Osteocyte (in vitro differentiated cells): ENCODE measurements around the gene ERI2. TPM values are rescaled to one million over a fixed set of nuclear protein-coding genes. Genes with fewer than 3 reads are reported as not detected.

Experiments used
- DNase-seq: peaks from one replicate; pipeline ENCODE4 v3.0.0; 2021; ENCODE audit warnings: mixed read lengths; ENCODE audit not compliant: unreplicated experiment; ENCODE audit errors: extremely low spot score
- H3K27ac Mint-ChIP-seq: one replicate; pipeline ENCODE4 v1.8.0; 2021; ENCODE audit warnings: mild to moderate bottlenecking, mixed read lengths; ENCODE audit not compliant: unreplicated experiment
- H3K27me3 Mint-ChIP-seq: one replicate; pipeline ENCODE4 v1.8.0; 2021; ENCODE audit warnings: mixed read lengths; ENCODE audit not compliant: unreplicated experiment
- H3K36me3 Mint-ChIP-seq: one replicate; pipeline ENCODE4 v1.8.0; 2021; ENCODE audit warnings: mixed read lengths; ENCODE audit not compliant: unreplicated experiment
- H3K4me1 Mint-ChIP-seq: one replicate; pipeline ENCODE4 v1.8.0; 2021; ENCODE audit warnings: mixed read lengths; ENCODE audit not compliant: unreplicated experiment
- H3K4me3 Mint-ChIP-seq: one replicate; pipeline ENCODE4 v1.8.0; 2021; ENCODE audit warnings: mild to moderate bottlenecking, moderate library complexity, mixed read lengths; ENCODE audit not compliant: unreplicated experiment
- H3K9me3 Mint-ChIP-seq: one replicate; pipeline ENCODE4 v1.8.0; 2021; ENCODE audit warnings: mixed read lengths; ENCODE audit not compliant: unreplicated experiment
- total RNA-seq: library from RNA; stranded (reverse); gene quantifications from 2 replicates; pipeline ENCODE4 v1.2.1, GENCODE V29; 2021
- TF ChIP-seq, protein P1 (sequence below): fragments of 200-600 bp; sonication (generic); IDR thresholded peaks from 2 replicates; pipeline ENCODE4 v1.5.0; 2021; ENCODE audit warnings: antibody characterized with exemption, mild to moderate bottlenecking, moderate library complexity

ERI2 gene
- total RNA-seq, 1 donor from 2014 or later = 16.6 TPM

DNA sequence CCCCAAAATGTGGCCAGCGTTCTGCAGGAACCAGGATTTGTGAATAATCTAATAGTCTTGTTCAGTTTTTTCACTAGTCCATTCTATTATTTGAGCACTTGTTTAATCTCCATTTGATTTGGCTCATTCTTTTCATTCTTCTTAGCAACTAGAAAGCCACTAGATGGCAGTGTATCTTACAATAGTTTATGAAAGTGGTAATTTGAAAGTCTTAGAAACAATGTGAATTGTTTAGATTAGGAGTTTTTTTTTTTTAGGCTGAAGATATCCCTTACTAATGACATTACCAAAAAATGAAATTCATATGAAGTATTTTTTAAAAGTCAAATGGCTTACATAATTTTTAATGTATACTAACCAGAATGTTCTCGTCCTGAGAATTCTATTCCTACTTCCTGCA, 6.7 kb downstream of the ERI2 start:
- DNase-seq = no peak
- H3K4me1 Mint-ChIP-seq = peaks cover 2% of the 10 kb centered on the region

DNA sequence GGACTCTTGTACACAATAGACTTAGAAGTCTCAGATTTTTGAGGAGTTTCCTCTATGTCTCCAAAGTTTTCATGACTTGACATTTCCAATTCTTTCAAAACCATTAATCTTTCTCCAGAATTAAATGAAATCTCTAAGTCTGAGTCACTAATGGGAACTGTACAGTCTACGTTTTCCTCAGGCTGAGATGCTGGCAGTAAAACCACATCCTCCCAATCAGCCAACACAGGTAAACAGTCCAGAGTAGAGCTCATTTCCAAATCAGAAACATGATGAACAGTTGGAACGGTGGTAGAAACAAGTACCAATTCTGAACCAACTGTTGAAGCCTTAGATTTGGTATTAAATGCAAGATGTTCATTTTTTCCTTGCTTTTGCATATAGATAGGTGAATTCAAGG, 7.9 kb downstream of the ERI2 start:
- Mint-ChIP-seq H3K4me1 (peaks cover 2% of the 10 kb centered on the region), H3K36me3 (peaks cover 14% of the 10 kb centered on the region), H3K9me3 (no peaks in the 10 kb centered on the region), H3K27ac (no peak overlapping the region), H3K27me3 (no peaks in the 10 kb centered on the region), H3K4me3 (no peak overlapping the region)
- no peak for DNase-seq
- TF ChIP-seq, protein P1, sequence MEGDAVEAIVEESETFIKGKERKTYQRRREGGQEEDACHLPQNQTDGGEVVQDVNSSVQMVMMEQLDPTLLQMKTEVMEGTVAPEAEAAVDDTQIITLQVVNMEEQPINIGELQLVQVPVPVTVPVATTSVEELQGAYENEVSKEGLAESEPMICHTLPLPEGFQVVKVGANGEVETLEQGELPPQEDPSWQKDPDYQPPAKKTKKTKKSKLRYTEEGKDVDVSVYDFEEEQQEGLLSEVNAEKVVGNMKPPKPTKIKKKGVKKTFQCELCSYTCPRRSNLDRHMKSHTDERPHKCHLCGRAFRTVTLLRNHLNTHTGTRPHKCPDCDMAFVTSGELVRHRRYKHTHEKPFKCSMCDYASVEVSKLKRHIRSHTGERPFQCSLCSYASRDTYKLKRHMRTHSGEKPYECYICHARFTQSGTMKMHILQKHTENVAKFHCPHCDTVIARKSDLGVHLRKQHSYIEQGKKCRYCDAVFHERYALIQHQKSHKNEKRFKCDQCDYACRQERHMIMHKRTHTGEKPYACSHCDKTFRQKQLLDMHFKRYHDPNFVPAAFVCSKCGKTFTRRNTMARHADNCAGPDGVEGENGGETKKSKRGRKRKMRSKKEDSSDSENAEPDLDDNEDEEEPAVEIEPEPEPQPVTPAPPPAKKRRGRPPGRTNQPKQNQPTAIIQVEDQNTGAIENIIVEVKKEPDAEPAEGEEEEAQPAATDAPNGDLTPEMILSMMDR = no peak

More for the DNA sequence above, 6.7 kb downstream of the ERI2 start:
- no peaks in the 10 kb centered on the region for H3K9me3 Mint-ChIP-seq
- H3K4me3 Mint-ChIP-seq = no peak overlapping the region
- peaks cover 14% of the 10 kb centered on the region for H3K36me3 Mint-ChIP-seq
- no peak overlapping the region for H3K27ac Mint-ChIP-seq
- H3K27me3 Mint-ChIP-seq = no peaks in the 10 kb centered on the region
- TF ChIP-seq, protein P1 = peak; percentile 62

DNA sequence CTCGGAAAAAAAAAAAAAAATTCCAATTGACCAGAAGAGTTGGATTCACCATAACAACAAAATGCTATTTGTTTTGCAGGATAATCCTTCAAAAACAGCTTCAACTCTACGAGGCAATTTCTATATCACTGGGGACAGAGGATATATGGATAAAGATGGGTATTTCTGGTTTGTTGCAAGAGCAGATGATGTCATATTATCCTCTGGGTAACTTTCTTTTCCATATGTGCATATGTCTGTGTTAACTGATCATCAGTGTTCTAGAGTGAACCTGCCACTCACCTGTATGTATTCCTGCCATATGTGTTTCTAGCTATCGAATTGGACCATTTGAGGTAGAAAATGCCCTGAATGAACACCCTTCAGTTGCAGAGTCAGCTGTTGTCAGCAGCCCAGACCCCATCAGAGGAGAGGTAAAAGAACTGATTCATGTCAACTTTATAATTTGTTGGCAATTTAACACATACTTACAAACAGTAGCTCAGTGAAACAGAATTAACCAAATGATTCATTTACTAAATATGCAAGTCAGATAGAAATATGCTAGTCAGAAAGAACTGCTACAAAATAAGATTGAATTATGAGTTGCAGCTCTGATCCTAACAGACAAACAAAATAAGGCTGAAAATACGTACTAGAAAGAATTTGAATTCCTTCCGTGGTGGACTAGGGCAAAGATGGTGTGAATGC, 14.2 kb downstream of the ERI2 start:
- Mint-ChIP-seq H3K9me3 (no peaks in the 10 kb centered on the region), H3K36me3 (peaks cover 4% of the 10 kb centered on the region), H3K27me3 (no peaks in the 10 kb centered on the region), H3K4me1 (no peaks in the 10 kb centered on the region), H3K4me3 (no peak overlapping the region), H3K27ac (no peak overlapping the region)
- TF ChIP-seq, protein P1 = no peak
- DNase-seq = no peak

DNA sequence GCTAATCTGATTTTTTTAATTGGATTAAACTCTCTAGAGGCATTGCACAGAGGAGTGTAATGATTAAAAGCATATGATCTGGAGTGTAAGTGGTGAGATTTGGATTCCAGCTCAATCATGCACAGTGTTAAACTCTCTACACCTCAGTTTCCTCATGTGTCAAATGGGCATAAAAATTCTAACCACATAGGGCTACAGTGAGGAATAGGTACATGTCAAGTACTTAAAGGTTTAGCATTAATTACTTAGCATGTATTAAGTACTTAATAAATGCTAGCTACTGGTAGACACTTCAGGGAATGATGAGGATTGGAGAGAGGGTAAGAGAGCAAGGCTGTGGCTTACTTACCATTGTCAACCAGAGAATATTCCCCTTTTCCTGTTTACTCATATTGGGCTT, 17.1 kb downstream of the ERI2 start:
- Mint-ChIP-seq H3K4me1 (no peaks in the 10 kb centered on the region), H3K9me3 (no peaks in the 10 kb centered on the region), H3K36me3 (no peaks in the 10 kb centered on the region), H3K27ac (no peak overlapping the region), H3K27me3 (no peaks in the 10 kb centered on the region), H3K4me3 (no peak overlapping the region)
- TF ChIP-seq, protein P1 = no peak
- no peak for DNase-seq

DNA sequence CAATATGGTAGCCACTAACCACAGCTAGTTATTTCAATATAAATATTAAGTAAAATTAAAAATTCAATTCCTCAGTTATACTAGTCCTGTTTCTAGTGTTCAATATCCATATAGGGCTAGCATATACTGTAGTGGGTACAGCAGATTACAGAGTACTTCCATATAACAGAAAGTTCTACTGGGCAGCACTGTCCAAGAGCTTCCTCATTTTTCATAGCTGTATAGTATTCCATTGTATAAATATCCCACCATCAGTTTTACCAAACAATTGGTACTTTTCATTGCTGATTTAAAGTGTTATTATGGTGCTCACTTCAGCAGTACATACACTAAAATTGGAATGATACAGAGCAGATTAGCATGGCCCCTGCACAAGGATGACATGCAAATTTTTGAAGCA, 22.1 kb downstream of the ERI2 start:
- H3K27me3 Mint-ChIP-seq = peaks cover 6% of the 10 kb centered on the region
- no peak overlapping the region for H3K4me3 Mint-ChIP-seq
- H3K9me3 Mint-ChIP-seq = no peaks in the 10 kb centered on the region
- no peak for DNase-seq
- no peaks in the 10 kb centered on the region for H3K36me3 Mint-ChIP-seq
- H3K4me1 Mint-ChIP-seq = no peaks in the 10 kb centered on the region
- TF ChIP-seq, protein P1 = no peak
- H3K27ac Mint-ChIP-seq = no peak overlapping the region
